ENCODE results near the gene EFCAB11.

The EFCAB11 gene

DNA sequence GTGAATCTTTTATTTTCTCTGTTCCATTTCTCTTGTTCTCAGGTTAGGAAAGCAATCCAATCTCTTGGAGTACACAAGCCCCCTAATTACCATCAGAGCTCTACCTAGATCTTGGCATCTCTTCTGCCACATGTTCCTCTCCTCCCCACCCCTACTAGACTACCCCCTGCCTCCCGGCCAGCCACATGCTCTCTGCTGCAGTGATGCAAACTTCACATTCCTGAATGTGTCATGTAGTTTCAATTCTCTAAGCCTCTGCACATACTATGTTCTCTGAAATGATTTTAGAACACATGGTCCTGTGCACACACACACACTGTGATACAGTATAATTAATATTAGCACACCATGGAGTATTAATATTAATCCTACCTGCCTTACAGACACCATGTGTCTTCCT is 104.6 kb downstream of the EFCAB11 start:
- TF ChIP-seq CTCF (IDR thresholded peaks at IDR 0.05; ENCODE audit: insufficient read depth, low read depth, low read length, missing control alignments): no peak
- peak; percentile 34 for DNase-seq (ENCODE audit: low read depth)
- no peak overlapping the region for H3K4me3 ChIP-seq (ENCODE audit: low read length)

DNA sequence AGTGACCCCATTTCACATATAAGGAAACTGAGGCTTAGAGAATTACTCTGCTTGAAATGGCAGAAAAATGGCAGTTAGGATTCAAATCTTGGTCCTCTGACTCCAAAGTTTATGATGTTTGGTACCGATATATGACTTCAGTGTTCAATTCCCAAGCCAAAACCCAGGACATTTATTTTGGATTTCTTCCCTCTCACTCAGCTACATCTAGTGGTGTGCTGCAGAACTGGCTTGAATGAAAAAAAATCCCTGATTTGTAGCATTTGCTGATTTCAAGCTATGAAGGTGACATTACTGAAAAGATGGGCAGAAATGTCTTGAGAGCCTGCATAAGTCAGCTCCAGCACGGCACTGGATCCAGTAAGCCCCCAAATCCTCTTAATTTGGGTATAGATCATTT is 106.4 kb downstream of the EFCAB11 start:
- DNase-seq (ENCODE audit: low read depth): no peak
- peak; percentile 57 for TF ChIP-seq CTCF (IDR thresholded peaks at IDR 0.05; ENCODE audit: insufficient read depth, low read depth, low read length, missing control alignments)
- H3K4me3 ChIP-seq (ENCODE audit: low read length): no peak overlapping the region

- peak; percentile 54 for DNase-seq (ENCODE audit: low read depth)
- no peak for TF ChIP-seq CTCF (IDR thresholded peaks at IDR 0.05; ENCODE audit: insufficient read depth, low read depth, low read length, missing control alignments)
- no peak overlapping the region for H3K4me3 ChIP-seq (ENCODE audit: low read length)
These were observed 109.2 kb downstream of the EFCAB11 start for GRCh38 chr14:89845346-89845745.

- no peak for DNase-seq (ENCODE audit: low read depth)
- no peak for TF ChIP-seq CTCF (IDR thresholded peaks at IDR 0.05; ENCODE audit: insufficient read depth, low read depth, low read length, missing control alignments)
- H3K4me3 ChIP-seq (ENCODE audit: low read length): no peak overlapping the region
These were observed 110.0 kb downstream of the EFCAB11 start for GRCh38 chr14:89844508-89844907.

DNA sequence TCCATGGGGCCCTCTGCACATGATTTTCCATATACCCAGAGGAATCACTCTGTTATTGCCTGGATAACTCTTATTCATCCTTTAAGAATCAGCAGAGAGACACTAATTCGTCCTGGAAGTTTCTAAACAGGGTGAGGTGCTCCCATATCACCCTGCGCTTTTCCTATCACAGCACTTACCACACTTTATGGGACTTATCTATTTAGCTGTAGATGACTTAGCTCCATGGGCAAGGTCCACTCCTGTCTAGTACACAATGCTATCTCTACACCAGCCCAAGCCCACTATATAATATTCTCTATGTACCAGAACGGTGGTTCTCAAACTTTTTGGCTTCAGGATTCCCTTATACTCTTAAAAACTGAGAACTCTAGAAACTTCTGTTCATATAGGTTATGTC is 111.7 kb downstream of the EFCAB11 start:
- no peak for DNase-seq (ENCODE audit: low read depth)
- H3K4me3 ChIP-seq (ENCODE audit: low read length): no peak overlapping the region
- no peak for TF ChIP-seq CTCF (IDR thresholded peaks at IDR 0.05; ENCODE audit: insufficient read depth, low read depth, low read length, missing control alignments)

GRCh38 chr14:89841851-89842250 is 112.7 kb downstream of the EFCAB11 start:
- no peak for DNase-seq (ENCODE audit: low read depth)
- peak; percentile 30 for TF ChIP-seq CTCF (IDR thresholded peaks at IDR 0.05; ENCODE audit: insufficient read depth, low read depth, low read length, missing control alignments)
- no peak overlapping the region for H3K4me3 ChIP-seq (ENCODE audit: low read length)

DNA sequence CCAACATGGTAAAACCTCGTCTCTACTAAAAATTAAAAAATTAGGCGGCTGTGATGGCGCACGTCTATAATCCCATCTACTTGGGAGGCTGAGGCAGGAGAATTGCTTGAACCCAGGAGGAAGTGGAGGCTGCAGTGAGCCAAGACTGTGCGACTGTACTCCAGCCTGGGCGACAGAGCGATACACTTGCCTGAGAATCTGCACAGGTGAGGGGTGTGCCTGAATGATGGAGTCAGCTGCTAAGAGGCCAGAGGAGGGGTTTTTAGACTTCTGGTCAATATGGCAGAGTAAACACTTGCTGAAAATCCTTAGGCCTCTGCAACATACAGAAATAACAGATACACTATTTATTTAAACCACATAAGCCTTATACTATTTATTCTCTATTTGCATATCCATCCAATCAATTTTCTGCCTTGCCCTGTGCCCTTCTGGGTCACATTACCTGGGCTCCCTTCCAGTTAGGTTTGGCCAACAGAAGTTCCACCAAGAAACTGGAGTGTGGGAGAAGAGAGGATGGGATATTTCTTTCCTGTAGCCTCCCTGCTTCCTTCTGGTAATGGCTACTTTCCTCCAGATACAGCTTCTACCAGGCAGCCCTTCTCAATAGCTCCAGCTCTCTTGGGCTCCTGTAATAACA is 117.6 kb downstream of the EFCAB11 start:
- no peak overlapping the region for H3K4me3 ChIP-seq (ENCODE audit: low read length)
- no peak for DNase-seq (ENCODE audit: low read depth)
- TF ChIP-seq CTCF (IDR thresholded peaks at IDR 0.05; ENCODE audit: insufficient read depth, low read depth, low read length, missing control alignments): no peak

All from epithelial cell of esophagus (primary cell).